ENCODE results near the gene ANKRD11.

DNA sequence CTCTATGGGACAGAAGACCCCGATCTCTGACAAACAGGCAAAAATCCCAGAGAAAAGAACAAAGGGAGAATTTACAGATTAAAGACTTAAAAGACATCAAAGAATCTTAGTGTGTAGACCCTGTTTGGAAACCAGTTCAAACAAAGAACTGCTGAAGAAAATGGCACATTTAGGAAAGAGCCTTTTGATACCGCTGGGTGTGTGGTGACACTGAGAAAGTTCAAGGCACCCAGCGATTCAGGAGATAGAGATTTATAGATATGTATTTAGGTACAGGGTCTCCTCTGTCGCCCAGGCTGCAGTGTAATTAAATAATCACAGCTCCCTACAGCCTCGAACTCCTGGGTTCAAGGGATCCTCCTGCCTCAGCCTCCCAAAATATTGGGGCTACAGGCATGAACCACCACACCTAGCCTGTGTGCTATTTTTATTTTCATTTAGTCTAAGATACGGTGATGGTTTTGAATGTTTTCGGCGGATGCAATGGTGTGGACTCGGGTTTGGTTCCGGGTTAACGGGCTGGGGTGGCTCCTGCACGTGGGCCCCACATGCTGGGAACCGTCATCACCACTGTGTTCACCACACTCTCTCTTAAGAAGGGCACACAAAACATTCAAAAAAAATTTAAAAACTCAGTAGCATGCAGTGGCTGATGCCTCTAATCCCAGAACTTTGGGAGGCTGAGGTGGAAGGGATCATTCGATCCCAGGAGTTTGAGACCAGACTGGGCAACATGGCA, 158.8 kb downstream of the ANKRD11 start:
- TF ChIP-seq, protein P1, sequence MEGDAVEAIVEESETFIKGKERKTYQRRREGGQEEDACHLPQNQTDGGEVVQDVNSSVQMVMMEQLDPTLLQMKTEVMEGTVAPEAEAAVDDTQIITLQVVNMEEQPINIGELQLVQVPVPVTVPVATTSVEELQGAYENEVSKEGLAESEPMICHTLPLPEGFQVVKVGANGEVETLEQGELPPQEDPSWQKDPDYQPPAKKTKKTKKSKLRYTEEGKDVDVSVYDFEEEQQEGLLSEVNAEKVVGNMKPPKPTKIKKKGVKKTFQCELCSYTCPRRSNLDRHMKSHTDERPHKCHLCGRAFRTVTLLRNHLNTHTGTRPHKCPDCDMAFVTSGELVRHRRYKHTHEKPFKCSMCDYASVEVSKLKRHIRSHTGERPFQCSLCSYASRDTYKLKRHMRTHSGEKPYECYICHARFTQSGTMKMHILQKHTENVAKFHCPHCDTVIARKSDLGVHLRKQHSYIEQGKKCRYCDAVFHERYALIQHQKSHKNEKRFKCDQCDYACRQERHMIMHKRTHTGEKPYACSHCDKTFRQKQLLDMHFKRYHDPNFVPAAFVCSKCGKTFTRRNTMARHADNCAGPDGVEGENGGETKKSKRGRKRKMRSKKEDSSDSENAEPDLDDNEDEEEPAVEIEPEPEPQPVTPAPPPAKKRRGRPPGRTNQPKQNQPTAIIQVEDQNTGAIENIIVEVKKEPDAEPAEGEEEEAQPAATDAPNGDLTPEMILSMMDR (IDR thresholded peaks at IDR 0.05; ENCODE audit: poor library complexity, severe bottlenecking): no peak
- no peak for TF ChIP-seq RAD21 (conservative IDR thresholded peaks at IDR 0.05)
- TF ChIP-seq EZH2 (IDR thresholded peaks at IDR 0.05; ENCODE audit: borderline replicate concordance, insufficient read depth, low read length, poor library complexity, severe bottlenecking): no peak
- TF ChIP-seq POLR2AphosphoS5 (IDR thresholded peaks at IDR 0.05): no peak
- TF ChIP-seq MXI1 (conservative IDR thresholded peaks at IDR 0.05; ENCODE audit: poor library complexity, severe bottlenecking): no peak
- TF ChIP-seq TAF1 (IDR thresholded peaks at IDR 0.05; ENCODE audit: low read depth): no peak
- no peak for TF ChIP-seq EP300 (conservative IDR thresholded peaks at IDR 0.05; ENCODE audit: poor library complexity, severe bottlenecking)
- TF ChIP-seq SMC3 (conservative IDR thresholded peaks at IDR 0.05; ENCODE audit: poor library complexity): no peak
- TF ChIP-seq, protein P2, sequence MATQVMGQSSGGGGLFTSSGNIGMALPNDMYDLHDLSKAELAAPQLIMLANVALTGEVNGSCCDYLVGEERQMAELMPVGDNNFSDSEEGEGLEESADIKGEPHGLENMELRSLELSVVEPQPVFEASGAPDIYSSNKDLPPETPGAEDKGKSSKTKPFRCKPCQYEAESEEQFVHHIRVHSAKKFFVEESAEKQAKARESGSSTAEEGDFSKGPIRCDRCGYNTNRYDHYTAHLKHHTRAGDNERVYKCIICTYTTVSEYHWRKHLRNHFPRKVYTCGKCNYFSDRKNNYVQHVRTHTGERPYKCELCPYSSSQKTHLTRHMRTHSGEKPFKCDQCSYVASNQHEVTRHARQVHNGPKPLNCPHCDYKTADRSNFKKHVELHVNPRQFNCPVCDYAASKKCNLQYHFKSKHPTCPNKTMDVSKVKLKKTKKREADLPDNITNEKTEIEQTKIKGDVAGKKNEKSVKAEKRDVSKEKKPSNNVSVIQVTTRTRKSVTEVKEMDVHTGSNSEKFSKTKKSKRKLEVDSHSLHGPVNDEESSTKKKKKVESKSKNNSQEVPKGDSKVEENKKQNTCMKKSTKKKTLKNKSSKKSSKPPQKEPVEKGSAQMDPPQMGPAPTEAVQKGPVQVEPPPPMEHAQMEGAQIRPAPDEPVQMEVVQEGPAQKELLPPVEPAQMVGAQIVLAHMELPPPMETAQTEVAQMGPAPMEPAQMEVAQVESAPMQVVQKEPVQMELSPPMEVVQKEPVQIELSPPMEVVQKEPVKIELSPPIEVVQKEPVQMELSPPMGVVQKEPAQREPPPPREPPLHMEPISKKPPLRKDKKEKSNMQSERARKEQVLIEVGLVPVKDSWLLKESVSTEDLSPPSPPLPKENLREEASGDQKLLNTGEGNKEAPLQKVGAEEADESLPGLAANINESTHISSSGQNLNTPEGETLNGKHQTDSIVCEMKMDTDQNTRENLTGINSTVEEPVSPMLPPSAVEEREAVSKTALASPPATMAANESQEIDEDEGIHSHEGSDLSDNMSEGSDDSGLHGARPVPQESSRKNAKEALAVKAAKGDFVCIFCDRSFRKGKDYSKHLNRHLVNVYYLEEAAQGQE (IDR thresholded peaks at IDR 0.05; ENCODE audit: borderline replicate concordance): no peak
